ENCODE measurements around the gene MS4A6A. TPM values are rescaled to one million over a fixed set of nuclear protein-coding genes. Genes with fewer than 3 reads are reported as not detected.

MS4A6A gene
- total RNA-seq = 10 to 100 TPM in 2 of 3 donors, 1 to 10 TPM in 1; 1.8 to 27.2 (median 11.8) TPM
- 27.0 TPM for total RNA-seq (2013)

GRCh38 chr11:60182541-60183330, at the start of gene MS4A6A:
TSS of gene MS4A6A (minus strand) at chr11:60183083. CDS start at chr11:60181727, 1,356 bp downstream.
- ATAC-seq (no peak), DNase-seq (no peak)
- TF ChIP-seq CTCF (IDR thresholded peaks at IDR 0.05) = no peak
- H3K4me1 ChIP-seq (ENCODE audit: control insufficient read depth, insufficient read depth, low read length) = peaks cover 8% of the 10 kb centered on the region
- H3K9me3 ChIP-seq (ENCODE audit: control insufficient read depth, insufficient read depth, low read length) = no peaks in the 10 kb centered on the region
- no peaks in the 10 kb centered on the region for H3K36me3 Mint-ChIP-seq
- 70% methylated on average over 9 of the region's 10 CpGs for WGBS (ENCODE audit: insufficient coverage)
- H3K27me3 ChIP-seq (ENCODE audit: control insufficient read depth, insufficient read depth, low read length) = no peaks in the 10 kb centered on the region
- no peak within 1 kb of the TSS for H3K27ac ChIP-seq (ENCODE audit: low read length)
- no peak within 1 kb of the TSS for H3K4me3 Mint-ChIP-seq
- peaks cover 5 to 17% of the 10 kb centered on the region in 2 donors for H3K27me3 Mint-ChIP-seq (ENCODE audit: low read depth in 2 of 2)
- no peaks in the 10 kb centered on the region for H3K9me3 Mint-ChIP-seq
- intact Hi-C loops (cut with micrococcal nuclease) = no loop called here
- H3K4me3 ChIP-seq (ENCODE audit: low read length) = no peak within 1 kb of the TSS
- no peaks in the 10 kb centered on the region for H3K4me1 Mint-ChIP-seq
- H3K27ac Mint-ChIP-seq = no peak within 1 kb of the TSS
- no peaks in the 10 kb centered on the region for H3K36me3 ChIP-seq (ENCODE audit: control insufficient read depth, insufficient read depth, low read length)

DNA sequence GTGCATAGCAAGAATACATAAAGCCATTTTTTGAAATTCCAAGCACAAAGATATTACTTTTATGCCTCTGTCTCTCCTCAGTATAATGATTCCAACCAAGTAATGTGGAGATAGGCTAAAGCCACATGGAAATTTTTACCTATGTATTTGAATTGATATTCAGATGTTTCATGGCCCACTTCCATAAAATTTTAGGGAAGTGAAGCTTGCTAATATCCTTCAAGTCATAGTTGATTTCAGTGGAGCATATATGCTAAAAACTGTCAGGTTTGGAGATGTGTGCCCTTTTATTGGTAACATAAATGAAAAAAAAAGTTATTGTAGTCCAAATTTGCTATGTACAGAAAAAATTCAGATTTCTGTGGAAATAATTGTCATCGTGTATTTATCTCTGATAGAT, 47.8 kb upstream of the MS4A6A start:
- TF ChIP-seq CTCF (IDR thresholded peaks at IDR 0.05) = no peak
- H3K27me3 Mint-ChIP-seq (ENCODE audit: low read depth in 2 of 2) = peaks cover 3 to 8% of the 10 kb centered on the region in 2 donors
- Histone ChIP-seq H3K36me3 (ENCODE audit: control insufficient read depth, insufficient read depth, low read length) (no peaks in the 10 kb centered on the region), H3K4me1 (ENCODE audit: control insufficient read depth, insufficient read depth, low read length) (no peaks in the 10 kb centered on the region), H3K27ac (ENCODE audit: low read length) (no peak overlapping the region), H3K27me3 (ENCODE audit: control insufficient read depth, insufficient read depth, low read length) (no peaks in the 10 kb centered on the region), H3K9me3 (ENCODE audit: control insufficient read depth, insufficient read depth, low read length) (no peaks in the 10 kb centered on the region), H3K4me3 (ENCODE audit: low read length) (no peak overlapping the region)
- ATAC-seq = no peak
- H3K4me3 Mint-ChIP-seq = no peak overlapping the region
- no CpG with 5 or more reads among the region's 1 CpG for WGBS (ENCODE audit: insufficient coverage)
- no peaks in the 10 kb centered on the region for H3K9me3 Mint-ChIP-seq
- DNase-seq = no peak
- intact Hi-C loops (cut with micrococcal nuclease) = no loop called here
- H3K27ac Mint-ChIP-seq = no peak overlapping the region
- H3K36me3 Mint-ChIP-seq = no peaks in the 10 kb centered on the region
- H3K4me1 Mint-ChIP-seq = no peaks in the 10 kb centered on the region

- Mint-ChIP-seq H3K27ac (no peak overlapping the region), H3K27me3 (ENCODE audit: low read depth in 2 of 2) (peaks cover 5 to 18% of the 10 kb centered on the region in 2 donors), H3K4me3 (no peak overlapping the region), H3K4me1 (no peaks in the 10 kb centered on the region), H3K36me3 (no peaks in the 10 kb centered on the region), H3K9me3 (no peaks in the 10 kb centered on the region)
- H3K4me1 ChIP-seq (ENCODE audit: control insufficient read depth, insufficient read depth, low read length) = no peaks in the 10 kb centered on the region
- H3K9me3 ChIP-seq (ENCODE audit: control insufficient read depth, insufficient read depth, low read length) = no peaks in the 10 kb centered on the region
- TF ChIP-seq CTCF (IDR thresholded peaks at IDR 0.05) = no peak
- 90% methylated on average over 4 of the region's 4 CpGs for WGBS (ENCODE audit: insufficient coverage)
- no peak for ATAC-seq
- H3K4me3 ChIP-seq (ENCODE audit: low read length) = no peak overlapping the region
- intact Hi-C loops (cut with micrococcal nuclease) = no loop called here
- DNase-seq = no peak
- no peaks in the 10 kb centered on the region for H3K36me3 ChIP-seq (ENCODE audit: control insufficient read depth, insufficient read depth, low read length)
- no peaks in the 10 kb centered on the region for H3K27me3 ChIP-seq (ENCODE audit: control insufficient read depth, insufficient read depth, low read length)
- H3K27ac ChIP-seq (ENCODE audit: low read length) = no peak overlapping the region
These were observed 39.3 kb upstream of the MS4A6A start for GRCh38 chr11:60222141-60222540.

DNA sequence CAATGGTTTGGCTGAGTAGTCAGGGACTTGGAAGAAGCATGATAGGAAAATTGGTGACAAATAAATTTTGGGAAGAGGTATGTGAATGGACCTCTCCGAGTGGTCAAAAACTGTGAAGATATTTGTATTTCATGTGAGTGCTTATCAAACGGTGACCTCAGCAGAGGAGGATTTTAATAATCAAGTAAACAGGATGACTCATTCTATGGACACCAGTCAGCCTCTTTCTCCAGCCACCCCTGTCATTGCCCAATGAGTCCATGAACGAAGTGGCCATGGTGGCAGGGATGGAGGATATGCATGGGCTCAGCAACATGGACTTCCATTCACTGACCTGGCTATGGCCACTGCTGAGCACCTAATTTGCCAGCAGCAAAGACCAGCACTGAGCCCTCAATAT, 38.8 kb upstream of the MS4A6A start:
- no peaks in the 10 kb centered on the region for H3K4me1 ChIP-seq (ENCODE audit: control insufficient read depth, insufficient read depth, low read length)
- Mint-ChIP-seq H3K9me3 (no peaks in the 10 kb centered on the region), H3K27ac (no peak overlapping the region), H3K4me3 (no peak overlapping the region), H3K4me1 (no peaks in the 10 kb centered on the region), H3K27me3 (ENCODE audit: low read depth in 2 of 2) (peaks cover 5 to 18% of the 10 kb centered on the region in 2 donors), H3K36me3 (no peaks in the 10 kb centered on the region)
- no peak for DNase-seq
- no peaks in the 10 kb centered on the region for H3K27me3 ChIP-seq (ENCODE audit: control insufficient read depth, insufficient read depth, low read length)
- TF ChIP-seq CTCF (IDR thresholded peaks at IDR 0.05) = no peak
- no peaks in the 10 kb centered on the region for H3K9me3 ChIP-seq (ENCODE audit: control insufficient read depth, insufficient read depth, low read length)
- intact Hi-C loops (cut with micrococcal nuclease) = no loop called here
- no peaks in the 10 kb centered on the region for H3K36me3 ChIP-seq (ENCODE audit: control insufficient read depth, insufficient read depth, low read length)
- WGBS (ENCODE audit: insufficient coverage) = 64% methylated on average over 3 of the region's 3 CpGs
- ATAC-seq = no peak
- H3K4me3 ChIP-seq (ENCODE audit: low read length) = no peak overlapping the region
- no peak overlapping the region for H3K27ac ChIP-seq (ENCODE audit: low read length)
